Right ventricle myocardium superior (tissue), 1 donor: ENCODE results near the gene EFNB3. TPM values are rescaled to one million over a fixed set of nuclear protein-coding genes. Genes with fewer than 3 reads are reported as not detected.

Source experiments
- ATAC-seq: fragments of 200-7000 bp; cut with Tn5 transposase; one replicate; pipeline ENCODE4 v1.9.1; 2020; ENCODE audit warnings: mild to moderate bottlenecking; ENCODE audit not compliant: poor library complexity
- DNase-seq: peaks from one replicate; pipeline ENCODE4 v3.0.0-alpha.2; 2020
- intact Hi-C: fragments of 100-400 bp; cut with DNase I; formaldehyde crosslinking; loops from one replicate; pipeline ENCODE4 v1.11.2; 2022
- total RNA-seq: library from RNA; stranded (reverse); fragmentation: NEBNext Ultra II Directional; extraction: Animal tissue kit (Norgen Biotek cat#: 25700); gene quantifications from one replicate; pipeline ENCODE4 v1.2.1, GENCODE V29; 2021
- donor health status: DM: no; HTN: yes; CAD: no; lungs with severe emphysema.

EFNB3 gene
- total RNA-seq, 1 donor from 2014 or later, result 0.13 TPM

DNA sequence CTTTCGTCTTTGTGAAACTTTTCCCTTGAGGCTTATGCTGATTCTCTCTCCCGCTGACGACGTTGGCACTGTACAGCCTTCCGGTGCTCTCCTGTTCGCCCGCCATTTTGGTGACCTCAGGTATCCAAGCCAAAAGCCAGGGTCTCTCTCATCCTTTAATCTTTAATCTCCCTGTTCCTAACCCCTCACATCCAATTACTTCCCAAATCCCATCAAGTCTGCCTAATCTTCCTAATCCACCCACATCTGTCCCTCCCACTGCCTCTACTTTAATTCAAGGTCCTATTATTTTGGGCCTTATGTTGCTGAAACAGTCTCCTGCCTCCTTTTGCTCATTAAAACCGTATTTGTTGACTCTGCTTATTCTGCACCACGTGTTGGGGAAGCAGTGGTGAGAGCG, 9.4 kb upstream of the EFNB3 start:
- intact Hi-C loops, result no loop called here
- DNase-seq (no peak), ATAC-seq (no peak)

DNA sequence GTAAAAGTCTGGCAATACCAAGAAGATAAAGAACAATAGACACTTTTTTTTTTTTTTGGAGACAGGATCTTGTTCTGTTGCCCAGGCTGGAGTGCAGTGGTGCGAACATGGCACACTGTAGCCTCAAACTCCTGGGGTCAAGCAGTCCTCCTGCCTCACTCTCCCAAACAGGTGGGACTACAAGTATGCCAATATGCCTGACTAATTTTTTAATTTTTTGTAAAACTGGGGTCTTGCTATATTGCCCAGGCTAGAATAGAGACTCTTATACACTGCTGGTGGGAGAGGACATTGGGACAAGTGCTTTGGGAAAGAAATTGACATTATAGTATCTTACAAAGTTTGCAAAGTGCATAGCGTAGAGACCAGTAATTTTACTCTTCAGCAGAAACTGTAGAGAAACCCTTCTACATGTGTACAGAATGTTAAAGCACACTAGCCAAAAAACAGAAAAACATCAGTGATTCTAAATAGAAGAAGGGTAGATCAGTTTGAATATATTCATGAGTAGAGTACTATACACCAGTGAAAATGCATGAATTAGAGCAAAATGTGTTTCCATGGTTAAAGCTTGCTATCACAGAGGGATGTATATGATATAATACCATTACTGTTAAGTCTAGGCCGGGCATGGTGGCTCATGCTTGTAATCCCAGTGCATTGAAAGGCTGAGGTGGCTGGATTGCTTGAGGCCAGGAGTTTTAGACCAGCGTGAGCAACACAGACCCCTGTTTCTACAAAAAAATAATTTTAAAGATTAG, 7.0 kb upstream of the EFNB3 start:
- DNase-seq, result no peak
- no peak for ATAC-seq
- intact Hi-C loops, result no loop called here

DNA sequence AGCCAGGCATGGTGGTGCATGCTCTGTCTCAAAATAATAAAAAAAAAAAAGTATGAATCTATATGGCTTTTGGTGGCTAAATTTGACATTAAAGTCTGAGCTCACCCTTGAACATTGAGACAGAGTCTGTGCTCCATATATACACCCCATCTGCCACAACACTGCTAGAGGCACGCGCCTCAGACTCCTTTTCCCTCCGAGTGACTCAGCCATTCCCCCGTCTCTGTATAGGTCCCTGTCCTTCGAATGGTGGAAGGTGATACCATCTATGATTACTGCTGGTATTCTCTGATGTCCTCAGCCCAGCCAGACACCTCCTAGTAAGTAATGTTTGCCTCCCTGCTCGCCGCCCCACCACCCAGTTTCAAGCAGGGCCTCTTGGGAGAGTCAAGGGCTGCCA, 4.5 kb upstream of the EFNB3 start:
- ATAC-seq, result no peak
- no peak for DNase-seq
- intact Hi-C loops, result no loop called here

DNA sequence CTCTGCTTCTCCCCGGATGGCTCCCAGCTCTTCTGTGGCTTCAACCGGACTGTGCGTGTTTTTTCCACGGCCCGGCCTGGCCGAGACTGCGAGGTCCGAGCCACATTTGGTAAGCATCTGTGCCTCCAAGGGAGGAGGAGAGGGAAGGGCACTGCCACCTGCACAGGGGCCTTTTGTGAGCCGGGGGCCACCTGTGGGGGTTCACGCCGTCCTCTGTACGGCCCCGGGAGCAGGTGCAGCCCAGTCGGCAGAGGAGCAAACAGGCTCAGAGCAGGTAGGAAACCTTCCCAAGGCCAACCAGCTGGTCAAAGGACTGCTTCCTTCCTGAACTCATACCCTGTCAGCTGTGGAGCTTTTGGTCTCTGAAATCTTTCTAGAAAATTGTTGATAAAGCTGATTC, 3.3 kb upstream of the EFNB3 start:
- intact Hi-C loops, result no loop called here
- ATAC-seq (no peak), DNase-seq (no peak)

DNA sequence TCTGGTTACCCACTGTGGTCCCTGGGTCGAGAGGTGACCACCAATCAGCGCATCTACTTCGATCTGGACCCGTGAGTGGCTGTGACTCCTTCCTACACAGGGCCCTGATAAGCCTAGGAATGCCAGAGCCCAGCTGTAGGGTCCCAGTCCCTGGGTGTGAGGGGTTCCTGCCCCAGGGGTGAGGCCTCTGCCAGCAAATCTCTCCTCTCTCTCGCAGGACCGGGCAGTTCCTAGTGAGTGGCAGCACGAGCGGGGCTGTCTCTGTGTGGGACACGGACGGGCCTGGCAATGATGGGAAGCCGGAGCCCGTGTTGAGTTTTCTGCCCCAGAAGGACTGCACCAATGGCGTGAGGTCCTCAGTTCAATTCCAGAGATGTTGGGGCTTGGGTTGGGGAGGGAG, 2.2 kb upstream of the EFNB3 start:
- DNase-seq, result no peak
- no peak for ATAC-seq
- intact Hi-C loops, result no loop called here

DNA sequence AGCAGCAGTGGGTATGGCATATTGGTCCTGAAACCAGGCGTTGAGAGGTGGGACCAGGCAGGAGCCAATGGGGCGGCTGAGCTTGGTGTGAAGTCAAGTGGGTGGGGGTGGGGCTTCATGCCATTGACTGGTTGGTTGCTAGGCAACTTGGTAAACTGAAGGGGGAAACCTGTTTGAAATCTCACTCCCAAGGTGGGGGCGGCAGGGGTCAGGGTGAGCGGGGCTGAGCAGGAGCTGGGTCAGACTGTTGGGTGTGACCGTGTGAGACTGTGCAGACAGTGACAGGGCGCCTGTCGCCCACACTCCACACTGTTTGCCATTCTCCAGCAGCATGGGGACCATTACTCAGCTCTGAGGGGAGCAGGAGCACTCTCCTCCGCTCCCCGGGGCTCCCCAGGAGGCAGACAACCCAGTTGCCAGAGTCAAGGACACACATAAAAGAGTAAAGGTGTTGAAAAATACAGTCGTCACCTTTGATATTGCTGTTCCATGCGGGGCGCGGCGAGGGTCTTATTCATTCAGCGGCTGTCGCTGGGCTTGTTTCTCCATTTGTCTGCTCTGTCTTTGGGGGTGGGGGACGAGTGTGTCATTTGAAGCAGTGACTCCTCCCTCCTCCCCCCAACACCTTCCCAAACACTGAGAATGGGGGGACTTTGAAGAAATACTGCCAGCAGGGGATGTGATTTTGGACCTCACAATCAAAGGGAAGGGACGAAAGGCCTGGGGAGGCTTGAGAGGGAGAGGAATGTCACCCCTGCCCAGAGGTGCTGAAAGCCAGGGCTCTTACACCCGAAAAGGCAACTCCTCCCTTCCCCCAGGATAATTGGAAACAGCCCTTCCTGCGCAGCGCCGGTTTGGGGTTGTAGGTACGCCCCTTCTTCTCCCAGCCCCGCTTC, 1.2 kb upstream of the EFNB3 start:
- intact Hi-C loops, result no loop called here
- peak; percentile 31 for DNase-seq
- ATAC-seq, result peak; percentile 73

DNA sequence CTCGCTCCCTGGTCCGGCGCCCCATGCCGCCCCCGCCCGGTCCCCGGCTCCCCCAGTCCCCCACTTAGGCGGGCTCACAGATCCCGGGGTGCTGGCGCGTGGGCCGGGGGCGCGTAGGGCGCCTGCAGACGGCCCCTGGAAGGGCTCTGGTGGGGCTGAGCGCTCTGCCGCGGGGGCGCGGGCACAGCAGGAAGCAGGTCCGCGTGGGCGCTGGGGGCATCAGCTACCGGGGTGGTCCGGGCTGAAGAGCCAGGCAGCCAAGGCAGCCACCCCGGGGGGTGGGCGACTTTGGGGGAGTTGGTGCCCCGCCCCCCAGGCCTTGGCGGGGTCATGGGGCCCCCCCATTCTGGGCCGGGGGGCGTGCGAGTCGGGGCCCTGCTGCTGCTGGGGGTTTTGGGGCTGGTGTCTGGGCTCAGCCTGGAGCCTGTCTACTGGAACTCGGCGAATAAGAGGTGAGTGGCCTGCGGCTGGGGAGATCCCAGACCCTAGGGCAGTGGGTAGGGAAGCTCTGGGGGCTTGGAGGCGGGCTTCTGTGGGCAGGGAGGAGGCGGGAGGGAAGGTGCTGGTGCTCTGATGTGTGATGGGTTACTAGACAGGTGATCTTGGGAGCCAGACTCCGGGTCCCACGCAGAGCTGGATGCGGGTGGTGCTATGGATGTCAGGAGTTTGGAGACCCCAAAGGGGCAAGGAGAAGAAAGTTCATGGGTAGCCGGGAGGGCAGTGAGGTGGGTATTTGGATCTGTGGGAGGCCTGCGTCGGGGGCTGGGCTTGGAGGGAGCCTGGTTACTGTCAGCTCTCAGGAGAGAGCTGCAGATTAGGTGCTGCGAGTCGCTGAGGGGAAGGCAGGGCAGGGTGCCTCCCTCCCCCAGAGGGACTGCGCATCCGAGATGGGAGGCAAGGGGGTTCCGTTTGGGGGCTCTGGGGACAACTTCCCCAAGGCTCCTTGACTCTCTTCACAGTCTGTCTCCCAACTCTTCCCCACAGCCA, 560 bp downstream of the EFNB3 start:
- DNase-seq (no peak), ATAC-seq (no peak)
- intact Hi-C loops, result no loop called here

DNA sequence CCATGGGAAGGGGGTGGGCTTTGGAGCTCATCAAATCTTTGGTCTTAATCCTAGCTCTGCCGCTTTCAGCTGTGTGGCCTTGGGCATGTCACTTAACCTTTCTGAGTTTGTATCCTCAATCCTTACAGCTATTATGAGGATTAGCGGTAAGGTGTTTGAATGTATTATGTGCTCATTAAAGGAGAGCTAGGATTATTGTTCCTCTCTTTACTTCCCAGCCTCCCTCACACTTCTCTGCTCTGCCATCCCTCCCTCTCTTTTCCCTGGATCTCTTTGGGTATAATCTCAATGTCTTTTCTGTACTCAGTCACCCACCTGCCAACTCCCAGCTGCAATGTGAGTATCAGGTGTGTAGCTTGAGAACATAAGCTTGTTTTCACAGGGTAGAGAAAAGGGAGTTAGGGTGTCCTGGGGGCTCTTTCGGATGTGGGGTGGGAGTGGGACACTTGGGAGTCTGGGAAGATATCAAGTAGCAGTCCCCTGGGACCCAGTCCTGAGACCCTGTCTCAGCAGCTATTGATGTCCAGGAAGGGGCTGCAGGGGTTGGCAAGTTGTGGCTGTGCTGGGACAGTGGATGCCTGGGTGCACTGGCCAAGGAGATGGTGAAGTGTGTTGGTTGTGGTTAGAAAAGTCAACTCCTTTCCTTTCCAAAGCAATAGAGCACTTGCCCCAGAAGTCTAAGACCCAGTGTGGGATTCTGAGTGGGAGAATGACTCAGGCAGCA, 1.8 kb downstream of the EFNB3 start:
- intact Hi-C loops, result no loop called here
- DNase-seq, result no peak
- no peak for ATAC-seq

DNA sequence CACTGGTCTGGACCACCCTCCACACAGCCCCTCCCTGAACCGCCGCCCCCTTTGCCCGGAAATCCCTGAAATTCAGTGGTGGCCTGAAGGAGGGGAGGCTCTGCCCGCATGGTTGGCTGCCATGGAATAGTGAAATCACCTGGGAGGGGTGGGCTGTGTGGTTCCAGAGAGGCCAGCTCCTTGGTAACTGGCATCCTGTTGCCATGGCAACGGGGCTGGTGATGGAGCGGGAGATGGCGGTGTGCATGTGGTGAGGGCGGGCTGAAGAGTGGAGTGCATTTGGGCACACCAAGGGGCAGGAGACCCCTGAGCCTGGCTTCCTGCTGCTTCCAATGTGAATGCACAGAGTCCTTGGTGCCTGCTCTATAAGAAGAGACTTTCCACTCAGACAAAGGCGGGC, 2.4 kb downstream of the EFNB3 start:
- intact Hi-C loops, result no loop called here
- ATAC-seq, result no peak
- no peak for DNase-seq

DNA sequence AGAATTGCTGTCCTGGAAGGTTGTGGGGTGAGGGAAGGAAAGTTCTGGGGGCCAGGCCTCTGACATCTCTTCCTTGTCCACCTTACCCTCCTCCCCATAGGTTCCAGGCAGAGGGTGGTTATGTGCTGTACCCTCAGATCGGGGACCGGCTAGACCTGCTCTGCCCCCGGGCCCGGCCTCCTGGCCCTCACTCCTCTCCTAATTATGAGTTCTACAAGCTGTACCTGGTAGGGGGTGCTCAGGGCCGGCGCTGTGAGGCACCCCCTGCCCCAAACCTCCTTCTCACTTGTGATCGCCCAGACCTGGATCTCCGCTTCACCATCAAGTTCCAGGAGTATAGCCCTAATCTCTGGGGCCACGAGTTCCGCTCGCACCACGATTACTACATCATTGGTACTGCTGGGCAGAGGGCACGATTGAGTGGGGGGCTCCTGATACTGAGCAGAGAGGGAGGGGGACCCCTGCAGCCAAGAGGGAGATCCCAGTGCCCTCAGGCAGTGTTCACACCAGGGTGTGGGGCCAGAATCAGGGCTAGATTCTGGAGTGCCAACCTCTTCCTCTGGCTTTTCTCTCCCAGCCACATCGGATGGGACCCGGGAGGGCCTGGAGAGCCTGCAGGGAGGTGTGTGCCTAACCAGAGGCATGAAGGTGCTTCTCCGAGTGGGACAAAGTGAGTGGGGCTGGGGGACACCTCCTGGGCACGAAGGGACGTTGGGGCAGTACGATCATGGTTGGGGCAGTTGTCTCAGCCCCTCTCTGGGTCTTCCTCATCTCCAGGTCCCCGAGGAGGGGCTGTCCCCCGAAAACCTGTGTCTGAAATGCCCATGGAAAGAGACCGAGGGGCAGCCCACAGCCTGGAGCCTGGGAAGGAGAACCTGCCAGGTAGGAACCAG, 3.1 kb downstream of the EFNB3 start:
- intact Hi-C loops, result no loop called here
- no peak for DNase-seq
- no peak for ATAC-seq

DNA sequence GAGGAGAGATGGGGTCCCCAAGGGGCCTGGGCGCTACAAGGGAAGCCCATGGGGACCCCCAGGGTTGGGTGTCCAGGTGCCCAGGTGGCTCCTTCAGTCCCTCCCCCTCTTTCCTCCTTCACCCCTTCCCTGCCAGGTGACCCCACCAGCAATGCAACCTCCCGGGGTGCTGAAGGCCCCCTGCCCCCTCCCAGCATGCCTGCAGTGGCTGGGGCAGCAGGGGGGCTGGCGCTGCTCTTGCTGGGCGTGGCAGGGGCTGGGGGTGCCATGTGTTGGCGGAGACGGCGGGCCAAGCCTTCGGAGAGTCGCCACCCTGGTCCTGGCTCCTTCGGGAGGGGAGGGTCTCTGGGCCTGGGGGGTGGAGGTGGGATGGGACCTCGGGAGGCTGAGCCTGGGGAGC, 4.0 kb downstream of the EFNB3 start:
- no peak for ATAC-seq
- DNase-seq, result no peak
- intact Hi-C loops, result no loop called here

DNA sequence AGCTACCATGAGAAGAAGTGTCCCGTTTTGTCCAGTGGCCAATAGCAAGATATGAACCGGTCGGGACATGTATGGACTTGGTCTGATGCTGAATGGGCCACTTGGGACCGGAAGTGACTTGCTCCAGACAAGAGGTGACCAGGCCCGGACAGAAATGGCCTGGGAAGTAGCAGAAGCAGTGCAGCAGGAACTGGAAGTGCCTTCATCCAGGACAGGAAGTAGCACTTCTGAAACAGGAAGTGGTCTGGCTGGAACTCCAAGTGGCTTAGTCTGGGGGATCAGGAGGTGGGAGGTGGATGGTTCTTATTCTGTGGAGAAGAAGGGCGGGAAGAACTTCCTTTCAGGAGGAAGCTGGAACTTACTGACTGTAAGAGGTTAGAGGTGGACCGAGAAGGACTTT, 5.3 kb downstream of the EFNB3 start:
- ATAC-seq (no peak), DNase-seq (no peak)
- intact Hi-C loops, result no loop called here

DNA sequence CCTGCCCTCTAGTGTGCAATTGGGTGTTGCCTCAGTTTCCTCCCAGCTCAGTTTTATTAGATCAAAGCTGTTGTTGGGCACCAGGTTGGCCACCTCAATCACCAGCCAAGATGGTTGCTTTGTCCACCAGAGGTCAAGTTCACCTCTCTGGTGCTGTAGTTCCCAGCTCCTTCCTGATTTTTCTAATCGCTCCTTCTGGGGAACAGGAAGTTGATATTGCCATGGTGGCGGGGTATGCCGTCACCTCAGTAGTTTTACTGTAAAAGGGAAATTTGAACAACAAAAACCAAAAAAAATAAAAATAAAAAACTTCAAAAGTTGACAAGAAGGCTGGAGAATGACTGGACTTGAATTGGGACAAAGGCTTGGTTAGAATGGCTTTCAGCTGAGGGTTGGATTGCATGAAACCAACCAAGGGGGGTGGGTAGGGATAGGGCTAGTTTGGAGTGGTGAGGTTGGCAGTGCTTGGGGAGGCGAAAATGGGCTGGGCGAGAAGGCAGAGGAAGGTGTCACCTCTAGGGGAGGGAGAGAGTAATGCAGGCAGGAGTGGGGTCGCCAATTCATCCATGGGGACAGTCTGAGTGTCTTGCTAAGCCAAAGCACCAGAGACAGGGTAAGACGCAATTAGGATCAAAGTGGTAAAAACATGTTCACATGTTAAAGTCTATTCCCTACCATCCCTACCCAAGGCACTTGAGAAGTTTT, 6.2 kb downstream of the EFNB3 start:
- no peak for ATAC-seq
- DNase-seq, result no peak

DNA sequence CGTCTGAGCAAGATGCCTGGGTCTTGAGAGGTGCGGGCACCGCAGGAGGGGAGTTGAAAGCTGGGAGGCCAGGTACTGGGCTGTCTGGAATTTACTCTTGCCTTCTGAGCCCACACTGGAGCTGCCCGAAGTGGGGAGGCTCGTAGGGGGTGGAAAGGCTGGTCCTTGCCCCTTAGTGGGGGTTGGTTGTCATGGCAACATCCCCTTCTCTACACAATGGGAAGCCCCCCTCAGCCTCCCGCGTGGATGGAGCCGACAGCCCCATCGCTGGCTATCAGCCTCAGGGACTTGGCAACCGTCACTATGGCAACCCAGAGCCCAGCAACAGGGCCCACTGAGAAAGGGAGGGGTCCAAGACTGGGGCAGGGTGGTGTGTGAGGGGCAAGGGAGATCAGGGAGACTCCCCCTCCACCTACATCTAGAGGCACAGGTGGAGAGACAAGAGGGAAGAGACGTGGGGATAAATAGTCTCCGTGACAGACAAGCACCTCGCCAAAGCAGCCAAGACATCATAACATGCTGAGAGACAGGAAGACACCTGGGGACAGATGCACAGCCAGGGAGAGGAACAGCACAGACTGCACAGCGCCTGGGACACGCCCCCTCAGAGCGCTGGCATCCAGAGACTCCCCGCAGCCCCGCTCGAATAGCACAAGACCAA, 7.2 kb downstream of the EFNB3 start:
- intact Hi-C loops, result no loop called here
- ATAC-seq (no peak), DNase-seq (no peak)

More for the DNA sequence above, 6.2 kb downstream of the EFNB3 start:
- intact Hi-C loops, result no loop called here

DNA sequence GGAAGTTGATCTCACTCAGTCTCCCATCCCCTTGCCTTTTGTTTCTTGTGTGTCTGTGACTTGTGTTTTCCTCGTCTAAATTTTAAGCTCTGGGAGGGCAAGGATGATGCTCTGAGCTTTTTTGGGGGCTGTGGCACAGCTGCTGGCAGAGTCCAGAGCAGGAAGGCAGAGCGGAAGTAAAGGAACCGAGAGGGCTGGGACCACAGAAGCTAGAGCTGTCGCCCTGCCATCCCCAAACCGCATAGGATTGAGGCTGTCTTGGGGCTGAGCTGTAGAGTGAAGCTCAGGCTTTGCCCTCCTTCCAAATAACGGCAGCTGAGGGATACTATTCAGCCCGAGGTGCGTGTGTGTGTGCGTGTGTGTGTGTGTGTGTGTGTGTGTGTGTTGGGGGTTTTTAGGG, 8.8 kb downstream of the EFNB3 start:
- intact Hi-C loops, result no loop called here
- ATAC-seq (no peak), DNase-seq (no peak)
